Panc1 (cell line): ENCODE data around the gene DIP2C.

Experiments
- POLR2AphosphoS5 ChIP-seq: IDR thresholded peaks from 2 replicates; pipeline ENCODE4 v1.6.1; 2012; ENCODE audit warnings: mild to moderate bottlenecking, low read depth, low read length, moderate library complexity
- SIN3A ChIP-seq: IDR thresholded peaks from 2 replicates; pipeline ENCODE4 v1.6.1; 2012; ENCODE audit warnings: low read depth, mild to moderate bottlenecking, low read length, moderate library complexity, borderline replicate concordance; ENCODE audit not compliant: insufficient read depth
- TF ChIP-seq, protein P1 (sequence below): fragments of 450-650 bp; IDR thresholded peaks from 2 replicates; pipeline ENCODE4 v1.5.1; 2017; ENCODE audit warnings: mild to moderate bottlenecking
- TF ChIP-seq, protein P2 (sequence below), 2 experiments: IDR thresholded peaks; 2 replicates each; pipeline ENCODE4 v1.6.1; 2011 to 2012; ENCODE audit warnings: low read depth in 2 of 2, control low read depth in 1 of 2, low read length in 1 of 2, mild to moderate bottlenecking in 1 of 2, moderate library complexity in 1 of 2; ENCODE audit not compliant: insufficient read depth in 1 of 2

DNA sequence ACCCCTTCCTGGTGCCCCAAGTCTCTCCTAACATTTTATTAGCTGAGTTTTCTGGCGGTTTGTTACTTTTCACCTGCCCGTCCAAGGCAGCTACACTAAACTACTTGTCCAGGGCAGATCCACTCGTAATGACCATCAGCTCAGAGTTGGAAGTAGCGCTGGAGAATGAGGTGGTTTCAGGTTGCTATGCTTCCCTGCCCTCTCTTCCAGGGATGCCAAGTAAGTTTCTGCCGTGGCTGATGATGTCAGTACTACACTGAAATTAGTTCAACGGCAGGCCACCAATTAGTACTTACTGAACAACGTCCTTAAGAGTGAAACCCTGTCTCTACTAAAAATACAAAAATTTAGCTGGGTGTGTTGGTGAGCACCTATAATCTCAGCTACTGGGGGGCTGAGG lies 55.2 kb downstream of the DIP2C start:
- TF ChIP-seq, protein P1, sequence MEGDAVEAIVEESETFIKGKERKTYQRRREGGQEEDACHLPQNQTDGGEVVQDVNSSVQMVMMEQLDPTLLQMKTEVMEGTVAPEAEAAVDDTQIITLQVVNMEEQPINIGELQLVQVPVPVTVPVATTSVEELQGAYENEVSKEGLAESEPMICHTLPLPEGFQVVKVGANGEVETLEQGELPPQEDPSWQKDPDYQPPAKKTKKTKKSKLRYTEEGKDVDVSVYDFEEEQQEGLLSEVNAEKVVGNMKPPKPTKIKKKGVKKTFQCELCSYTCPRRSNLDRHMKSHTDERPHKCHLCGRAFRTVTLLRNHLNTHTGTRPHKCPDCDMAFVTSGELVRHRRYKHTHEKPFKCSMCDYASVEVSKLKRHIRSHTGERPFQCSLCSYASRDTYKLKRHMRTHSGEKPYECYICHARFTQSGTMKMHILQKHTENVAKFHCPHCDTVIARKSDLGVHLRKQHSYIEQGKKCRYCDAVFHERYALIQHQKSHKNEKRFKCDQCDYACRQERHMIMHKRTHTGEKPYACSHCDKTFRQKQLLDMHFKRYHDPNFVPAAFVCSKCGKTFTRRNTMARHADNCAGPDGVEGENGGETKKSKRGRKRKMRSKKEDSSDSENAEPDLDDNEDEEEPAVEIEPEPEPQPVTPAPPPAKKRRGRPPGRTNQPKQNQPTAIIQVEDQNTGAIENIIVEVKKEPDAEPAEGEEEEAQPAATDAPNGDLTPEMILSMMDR = no peak
- TF ChIP-seq, protein P2, sequence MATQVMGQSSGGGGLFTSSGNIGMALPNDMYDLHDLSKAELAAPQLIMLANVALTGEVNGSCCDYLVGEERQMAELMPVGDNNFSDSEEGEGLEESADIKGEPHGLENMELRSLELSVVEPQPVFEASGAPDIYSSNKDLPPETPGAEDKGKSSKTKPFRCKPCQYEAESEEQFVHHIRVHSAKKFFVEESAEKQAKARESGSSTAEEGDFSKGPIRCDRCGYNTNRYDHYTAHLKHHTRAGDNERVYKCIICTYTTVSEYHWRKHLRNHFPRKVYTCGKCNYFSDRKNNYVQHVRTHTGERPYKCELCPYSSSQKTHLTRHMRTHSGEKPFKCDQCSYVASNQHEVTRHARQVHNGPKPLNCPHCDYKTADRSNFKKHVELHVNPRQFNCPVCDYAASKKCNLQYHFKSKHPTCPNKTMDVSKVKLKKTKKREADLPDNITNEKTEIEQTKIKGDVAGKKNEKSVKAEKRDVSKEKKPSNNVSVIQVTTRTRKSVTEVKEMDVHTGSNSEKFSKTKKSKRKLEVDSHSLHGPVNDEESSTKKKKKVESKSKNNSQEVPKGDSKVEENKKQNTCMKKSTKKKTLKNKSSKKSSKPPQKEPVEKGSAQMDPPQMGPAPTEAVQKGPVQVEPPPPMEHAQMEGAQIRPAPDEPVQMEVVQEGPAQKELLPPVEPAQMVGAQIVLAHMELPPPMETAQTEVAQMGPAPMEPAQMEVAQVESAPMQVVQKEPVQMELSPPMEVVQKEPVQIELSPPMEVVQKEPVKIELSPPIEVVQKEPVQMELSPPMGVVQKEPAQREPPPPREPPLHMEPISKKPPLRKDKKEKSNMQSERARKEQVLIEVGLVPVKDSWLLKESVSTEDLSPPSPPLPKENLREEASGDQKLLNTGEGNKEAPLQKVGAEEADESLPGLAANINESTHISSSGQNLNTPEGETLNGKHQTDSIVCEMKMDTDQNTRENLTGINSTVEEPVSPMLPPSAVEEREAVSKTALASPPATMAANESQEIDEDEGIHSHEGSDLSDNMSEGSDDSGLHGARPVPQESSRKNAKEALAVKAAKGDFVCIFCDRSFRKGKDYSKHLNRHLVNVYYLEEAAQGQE (IDR thresholded peaks at IDR 0.05; ENCODE audit: insufficient read depth in 1 of 2, low read depth in 2 of 2, low read length in 1 of 2) = no peak
- no peak for TF ChIP-seq POLR2AphosphoS5
- TF ChIP-seq SIN3A = no peak
